ENCODE results near the gene CLEC18B.

DNA sequence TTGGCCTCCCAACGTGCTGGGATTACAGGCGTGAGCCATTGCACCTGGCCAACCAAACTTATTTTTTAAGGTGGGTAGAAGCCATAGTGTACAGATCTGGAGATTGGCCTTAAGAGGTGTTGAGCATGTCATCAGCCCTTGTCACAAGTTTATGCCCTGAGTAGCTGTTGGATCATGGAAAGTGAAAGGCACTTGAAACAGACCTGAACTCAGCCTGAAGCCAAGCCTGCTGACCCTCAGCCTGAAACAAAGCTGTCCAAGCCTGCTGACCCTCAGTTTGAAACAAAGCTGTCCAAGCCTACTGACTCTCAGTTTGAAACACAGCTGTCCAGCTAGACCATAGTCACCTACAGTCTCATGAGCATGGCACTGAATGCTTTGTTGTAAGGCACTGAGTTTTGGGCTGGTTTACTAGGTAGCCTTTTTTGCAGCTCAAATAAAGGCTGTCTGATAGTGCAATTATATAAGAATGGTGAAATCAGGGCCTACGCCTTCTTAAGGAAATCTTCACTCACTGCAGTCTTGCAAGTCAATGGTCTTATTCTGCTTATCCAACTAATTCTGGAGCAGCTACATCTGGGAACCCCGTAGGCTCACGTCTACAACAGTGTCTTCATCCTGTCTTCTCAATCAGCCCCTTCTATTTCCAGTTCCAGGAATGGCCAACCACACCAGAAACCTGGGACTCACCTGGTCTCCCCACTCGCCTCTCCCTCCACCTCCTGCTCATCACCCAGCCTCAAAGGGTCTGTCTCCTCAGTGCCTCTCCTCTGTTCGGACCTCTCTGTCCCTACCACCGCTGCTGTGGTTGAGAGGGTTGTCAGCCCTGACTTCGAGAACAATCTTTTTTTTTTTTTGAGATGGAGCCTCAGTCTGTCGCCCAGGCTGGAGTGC lies 48.1 kb downstream of the CLEC18B start:
- TF ChIP-seq, protein P1, sequence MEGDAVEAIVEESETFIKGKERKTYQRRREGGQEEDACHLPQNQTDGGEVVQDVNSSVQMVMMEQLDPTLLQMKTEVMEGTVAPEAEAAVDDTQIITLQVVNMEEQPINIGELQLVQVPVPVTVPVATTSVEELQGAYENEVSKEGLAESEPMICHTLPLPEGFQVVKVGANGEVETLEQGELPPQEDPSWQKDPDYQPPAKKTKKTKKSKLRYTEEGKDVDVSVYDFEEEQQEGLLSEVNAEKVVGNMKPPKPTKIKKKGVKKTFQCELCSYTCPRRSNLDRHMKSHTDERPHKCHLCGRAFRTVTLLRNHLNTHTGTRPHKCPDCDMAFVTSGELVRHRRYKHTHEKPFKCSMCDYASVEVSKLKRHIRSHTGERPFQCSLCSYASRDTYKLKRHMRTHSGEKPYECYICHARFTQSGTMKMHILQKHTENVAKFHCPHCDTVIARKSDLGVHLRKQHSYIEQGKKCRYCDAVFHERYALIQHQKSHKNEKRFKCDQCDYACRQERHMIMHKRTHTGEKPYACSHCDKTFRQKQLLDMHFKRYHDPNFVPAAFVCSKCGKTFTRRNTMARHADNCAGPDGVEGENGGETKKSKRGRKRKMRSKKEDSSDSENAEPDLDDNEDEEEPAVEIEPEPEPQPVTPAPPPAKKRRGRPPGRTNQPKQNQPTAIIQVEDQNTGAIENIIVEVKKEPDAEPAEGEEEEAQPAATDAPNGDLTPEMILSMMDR (IDR thresholded peaks at IDR 0.05): no peak
- no peak for TF ChIP-seq POLR2AphosphoS5 (IDR thresholded peaks at IDR 0.05)

Measured in breast epithelium (tissue), 3 donors.